ENCODE results near the gene TFF2.

GRCh38 chr21:42377951-42378340, 27.2 kb upstream of the TFF2 start:
- TF ChIP-seq ZNF792 (tag by site-specific recombination; IDR thresholded peaks at IDR 0.05) (no peak), CTCF (tag by site-specific recombination; IDR thresholded peaks at IDR 0.05) (no peak), ZBTB7A (tag by site-specific recombination; IDR thresholded peaks at IDR 0.05; ENCODE audit: low read depth) (no peak)

Measured in HEK293 (cell line).